GM12801 (cell line): ENCODE data around the gene RHOBTB1.

Experiments
- CTCF ChIP-seq: IDR thresholded peaks from one replicate; pipeline ENCODE4 v1.5.1; 2011; ENCODE audit warnings: control low read depth; ENCODE audit not compliant: insufficient read length; ENCODE audit errors: extremely low read depth

The RHOBTB1 gene

GRCh38 chr10:60896810-60897209, 47.2 kb downstream of the RHOBTB1 start:
- TF ChIP-seq CTCF: no peak

GRCh38 chr10:60896033-60896432, 48.0 kb downstream of the RHOBTB1 start:
- no peak for TF ChIP-seq CTCF

- TF ChIP-seq CTCF: no peak
Measured at GRCh38 chr10:60894786-60895185, 49.2 kb downstream of the RHOBTB1 start.

GRCh38 chr10:60893231-60893630, 50.8 kb downstream of the RHOBTB1 start:
- TF ChIP-seq CTCF: no peak

- TF ChIP-seq CTCF: no peak
Measured at GRCh38 chr10:60892571-60892970, 51.4 kb downstream of the RHOBTB1 start.

GRCh38 chr10:60890811-60891210, 53.2 kb downstream of the RHOBTB1 start:
- no peak for TF ChIP-seq CTCF

GRCh38 chr10:60883187-60883586, 60.8 kb downstream of the RHOBTB1 start:
- no peak for TF ChIP-seq CTCF

GRCh38 chr10:60878224-60878623, 65.8 kb downstream of the RHOBTB1 start:
- TF ChIP-seq CTCF: no peak
